Ishikawa (cell line): ENCODE measurements around the gene TMEM128.

Experiments used
- CEBPB ChIP-seq: IDR thresholded peaks from 2 replicates; pipeline ENCODE4 v1.6.1; 2012
- CREB1 ChIP-seq: IDR thresholded peaks from 2 replicates; pipeline ENCODE4 v1.6.1; 2012; ENCODE audit warnings: low read depth
- EGR1 ChIP-seq: IDR thresholded peaks from 2 replicates; pipeline ENCODE4 v1.6.1; 2012
- EP300 ChIP-seq: IDR thresholded peaks from 2 replicates; pipeline ENCODE4 v1.6.1; 2012; ENCODE audit warnings: borderline replicate concordance
- FOXM1 ChIP-seq: IDR thresholded peaks from 2 replicates; pipeline ENCODE4 v1.6.1; 2012; ENCODE audit warnings: low read depth, borderline replicate concordance
- NFIC ChIP-seq: IDR thresholded peaks from 2 replicates; pipeline ENCODE4 v1.6.1; 2012
- RAD21 ChIP-seq: IDR thresholded peaks from 2 replicates; pipeline ENCODE4 v1.6.1; 2012; ENCODE audit warnings: low read depth
- TAF1 ChIP-seq: IDR thresholded peaks from 2 replicates; pipeline ENCODE4 v1.6.1; 2012; ENCODE audit warnings: low read depth, mild to moderate bottlenecking
- TCF12 ChIP-seq: IDR thresholded peaks from 2 replicates; pipeline ENCODE4 v1.6.1; 2012; ENCODE audit warnings: low read depth
- YY1 ChIP-seq: IDR thresholded peaks from 2 replicates; pipeline ENCODE4 v1.6.1; 2012; ENCODE audit warnings: low read depth
- ZBTB7A ChIP-seq: IDR thresholded peaks from 2 replicates; pipeline ENCODE4 v1.6.1; 2012; ENCODE audit warnings: low read depth
- TF ChIP-seq, protein P1 (sequence below): IDR thresholded peaks from 2 replicates; pipeline ENCODE4 v1.6.1; 2012; ENCODE audit warnings: low read depth, mild to moderate bottlenecking
- TF ChIP-seq, protein P2 (sequence below): IDR thresholded peaks from 2 replicates; pipeline ENCODE4 v1.6.1; 2012
- TF ChIP-seq, protein P3 (sequence below): IDR thresholded peaks from 2 replicates; pipeline ENCODE4 v1.6.1; 2012

DNA sequence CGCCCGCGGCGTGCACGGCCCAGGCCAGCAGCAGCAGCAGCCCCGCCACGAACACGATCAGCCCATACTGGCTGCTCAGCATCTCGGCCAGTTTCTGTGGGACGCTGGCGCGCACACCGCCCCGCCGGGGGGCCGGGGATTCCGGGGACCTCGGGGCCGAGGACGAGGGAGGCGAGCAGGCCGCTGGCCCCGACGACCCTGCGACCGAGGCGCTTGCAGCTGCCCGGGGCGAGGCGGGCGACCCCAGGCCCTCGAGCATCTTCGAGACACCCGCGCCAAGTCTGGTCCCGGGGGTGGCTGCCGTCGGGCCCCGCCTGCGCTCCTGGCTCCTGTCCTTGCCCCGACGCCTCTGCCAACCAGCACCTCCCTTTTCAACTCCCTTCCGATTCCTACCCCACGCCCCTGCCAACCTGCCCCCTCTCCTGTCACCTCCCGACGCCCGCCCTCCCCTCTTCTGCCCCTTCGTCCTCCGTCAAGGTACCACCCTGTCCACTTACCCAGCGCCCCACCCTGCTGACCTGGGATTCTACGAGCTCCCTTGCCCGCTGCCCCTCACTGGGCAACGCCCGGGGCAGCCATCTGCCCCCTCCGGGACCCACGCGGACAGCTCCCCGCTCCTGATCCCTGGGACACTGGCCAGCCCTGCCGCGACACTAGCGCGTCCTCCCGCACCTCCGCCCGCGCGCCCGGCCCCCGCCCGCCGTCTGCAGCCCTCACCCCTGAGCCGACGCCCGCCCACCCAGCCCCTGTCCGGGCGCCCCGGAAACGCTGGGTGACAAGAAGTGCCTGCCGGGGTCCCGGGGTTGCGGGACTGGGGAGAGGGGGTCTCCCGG, 21.2 kb downstream of the TMEM128 start, which contains the start of gene OTOP1:
- TF ChIP-seq, protein P1, sequence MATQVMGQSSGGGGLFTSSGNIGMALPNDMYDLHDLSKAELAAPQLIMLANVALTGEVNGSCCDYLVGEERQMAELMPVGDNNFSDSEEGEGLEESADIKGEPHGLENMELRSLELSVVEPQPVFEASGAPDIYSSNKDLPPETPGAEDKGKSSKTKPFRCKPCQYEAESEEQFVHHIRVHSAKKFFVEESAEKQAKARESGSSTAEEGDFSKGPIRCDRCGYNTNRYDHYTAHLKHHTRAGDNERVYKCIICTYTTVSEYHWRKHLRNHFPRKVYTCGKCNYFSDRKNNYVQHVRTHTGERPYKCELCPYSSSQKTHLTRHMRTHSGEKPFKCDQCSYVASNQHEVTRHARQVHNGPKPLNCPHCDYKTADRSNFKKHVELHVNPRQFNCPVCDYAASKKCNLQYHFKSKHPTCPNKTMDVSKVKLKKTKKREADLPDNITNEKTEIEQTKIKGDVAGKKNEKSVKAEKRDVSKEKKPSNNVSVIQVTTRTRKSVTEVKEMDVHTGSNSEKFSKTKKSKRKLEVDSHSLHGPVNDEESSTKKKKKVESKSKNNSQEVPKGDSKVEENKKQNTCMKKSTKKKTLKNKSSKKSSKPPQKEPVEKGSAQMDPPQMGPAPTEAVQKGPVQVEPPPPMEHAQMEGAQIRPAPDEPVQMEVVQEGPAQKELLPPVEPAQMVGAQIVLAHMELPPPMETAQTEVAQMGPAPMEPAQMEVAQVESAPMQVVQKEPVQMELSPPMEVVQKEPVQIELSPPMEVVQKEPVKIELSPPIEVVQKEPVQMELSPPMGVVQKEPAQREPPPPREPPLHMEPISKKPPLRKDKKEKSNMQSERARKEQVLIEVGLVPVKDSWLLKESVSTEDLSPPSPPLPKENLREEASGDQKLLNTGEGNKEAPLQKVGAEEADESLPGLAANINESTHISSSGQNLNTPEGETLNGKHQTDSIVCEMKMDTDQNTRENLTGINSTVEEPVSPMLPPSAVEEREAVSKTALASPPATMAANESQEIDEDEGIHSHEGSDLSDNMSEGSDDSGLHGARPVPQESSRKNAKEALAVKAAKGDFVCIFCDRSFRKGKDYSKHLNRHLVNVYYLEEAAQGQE = no peak
- TF ChIP-seq TAF1 (no peak), EP300 (no peak), RAD21 (no peak), FOXM1 (no peak), YY1 (no peak), NFIC (no peak), CEBPB (no peak), EGR1 (no peak), CREB1 (no peak), ZBTB7A (no peak), TCF12 (no peak)
- TF ChIP-seq, protein P2, sequence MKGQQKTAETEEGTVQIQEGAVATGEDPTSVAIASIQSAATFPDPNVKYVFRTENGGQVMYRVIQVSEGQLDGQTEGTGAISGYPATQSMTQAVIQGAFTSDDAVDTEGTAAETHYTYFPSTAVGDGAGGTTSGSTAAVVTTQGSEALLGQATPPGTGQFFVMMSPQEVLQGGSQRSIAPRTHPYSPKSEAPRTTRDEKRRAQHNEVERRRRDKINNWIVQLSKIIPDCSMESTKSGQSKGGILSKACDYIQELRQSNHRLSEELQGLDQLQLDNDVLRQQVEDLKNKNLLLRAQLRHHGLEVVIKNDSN = no peak
- TF ChIP-seq, protein P3, sequence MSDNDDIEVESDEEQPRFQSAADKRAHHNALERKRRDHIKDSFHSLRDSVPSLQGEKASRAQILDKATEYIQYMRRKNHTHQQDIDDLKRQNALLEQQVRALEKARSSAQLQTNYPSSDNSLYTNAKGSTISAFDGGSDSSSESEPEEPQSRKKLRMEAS = no peak
